ENCODE data around the gene GTPBP1.

GTPBP1 gene

GRCh38 chr22:38709306-38709705 is 3.6 kb downstream of the GTPBP1 start:
- TF ChIP-seq CTCF (IDR thresholded peaks at IDR 0.05; ENCODE audit: control insufficient read depth, insufficient read depth, low read depth, low read length, missing control alignments), result no peak
- H3K4me3 ChIP-seq (ENCODE audit: control insufficient read depth, low read depth, low read length), result no peak overlapping the region
- no peak for DNase-seq (ENCODE audit: low read depth)

DNA sequence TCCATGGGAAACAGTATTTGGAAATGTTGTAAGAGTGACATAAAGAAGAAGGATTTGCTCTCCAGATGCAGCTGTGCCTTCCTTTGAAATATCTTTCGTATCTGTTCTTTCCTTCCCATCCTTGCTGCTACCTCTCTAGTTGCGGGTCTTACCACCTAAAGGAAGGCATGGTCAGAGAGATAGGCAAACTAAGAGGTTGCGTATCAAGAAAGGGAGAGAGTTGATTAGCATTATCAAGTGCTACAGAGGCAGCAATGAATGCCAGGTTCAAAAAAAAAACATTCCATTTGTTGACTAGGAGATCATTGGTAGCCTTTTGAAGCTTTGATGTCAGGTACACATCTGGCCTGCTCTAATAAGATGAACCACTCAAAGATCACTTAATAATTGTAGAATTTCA is 4.6 kb downstream of the GTPBP1 start:
- TF ChIP-seq CTCF (IDR thresholded peaks at IDR 0.05; ENCODE audit: control insufficient read depth, insufficient read depth, low read depth, low read length, missing control alignments), result no peak
- DNase-seq (ENCODE audit: low read depth), result no peak
- no peak overlapping the region for H3K4me3 ChIP-seq (ENCODE audit: control insufficient read depth, low read depth, low read length)

GRCh38 chr22:38710866-38711265 is 5.1 kb downstream of the GTPBP1 start:
- no peak for DNase-seq (ENCODE audit: low read depth)
- no peak for TF ChIP-seq CTCF (IDR thresholded peaks at IDR 0.05; ENCODE audit: control insufficient read depth, insufficient read depth, low read depth, low read length, missing control alignments)
- H3K4me3 ChIP-seq (ENCODE audit: control insufficient read depth, low read depth, low read length), result no peak overlapping the region

GRCh38 chr22:38712486-38713207 is 6.9 kb downstream of the GTPBP1 start:
- H3K4me3 ChIP-seq (ENCODE audit: control insufficient read depth, low read depth, low read length), result no peak overlapping the region
- no peak for DNase-seq (ENCODE audit: low read depth)
- no peak for TF ChIP-seq CTCF (IDR thresholded peaks at IDR 0.05; ENCODE audit: control insufficient read depth, insufficient read depth, low read depth, low read length, missing control alignments)

DNA sequence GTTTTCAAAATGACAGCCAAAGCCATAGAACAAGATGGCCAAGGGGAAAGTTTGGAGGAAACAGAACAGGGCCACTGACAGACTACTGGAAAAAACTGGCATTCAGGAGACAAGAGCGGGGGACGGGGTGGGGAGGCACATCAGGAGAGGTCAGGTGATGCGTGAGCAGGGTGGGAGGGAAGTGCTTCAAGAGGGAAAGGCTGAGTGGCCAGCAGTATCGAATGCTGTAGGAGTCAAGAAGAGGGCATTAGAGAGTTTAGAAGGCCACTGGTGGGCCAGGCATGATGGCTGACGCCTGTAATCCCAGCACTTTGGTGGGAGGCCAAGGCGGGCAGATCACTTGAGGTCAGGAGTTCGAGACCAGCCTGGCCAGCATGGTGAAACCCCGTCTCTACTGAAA is 8.2 kb downstream of the GTPBP1 start:
- no peak overlapping the region for H3K4me3 ChIP-seq (ENCODE audit: control insufficient read depth, low read depth, low read length)
- no peak for DNase-seq (ENCODE audit: low read depth)
- TF ChIP-seq CTCF (IDR thresholded peaks at IDR 0.05; ENCODE audit: control insufficient read depth, insufficient read depth, low read depth, low read length, missing control alignments), result no peak

DNA sequence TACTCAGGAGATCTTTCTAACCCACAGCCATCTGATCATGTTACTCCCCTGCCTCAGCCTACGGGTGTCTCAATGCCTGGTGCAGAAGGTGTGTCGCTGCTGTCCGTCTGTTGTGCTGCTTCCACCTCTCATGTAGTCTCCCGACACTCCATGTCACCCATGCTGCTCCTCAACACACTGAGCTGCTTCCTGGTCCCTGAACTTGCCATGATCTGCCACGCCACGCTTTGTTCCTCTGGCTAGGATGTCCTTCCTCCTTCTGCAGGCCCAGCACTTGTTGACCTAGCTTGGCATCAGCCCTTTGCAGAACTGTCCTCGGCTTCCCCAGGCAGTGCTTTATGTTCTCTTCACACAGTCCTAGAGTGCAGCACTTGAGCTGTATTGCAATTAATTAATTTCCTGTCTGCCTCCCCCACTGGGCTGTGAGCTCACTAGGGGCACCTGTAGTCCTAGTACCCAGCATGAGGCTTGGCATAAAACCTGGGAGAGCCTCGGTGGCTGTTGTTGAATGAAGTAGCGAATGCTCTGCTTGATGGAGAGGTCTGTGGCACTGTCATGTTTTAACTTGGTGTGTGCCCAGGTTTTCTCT is 9.5 kb downstream of the GTPBP1 start:
- DNase-seq (ENCODE audit: low read depth), result no peak
- H3K4me3 ChIP-seq (ENCODE audit: control insufficient read depth, low read depth, low read length), result no peak overlapping the region
- no peak for TF ChIP-seq CTCF (IDR thresholded peaks at IDR 0.05; ENCODE audit: control insufficient read depth, insufficient read depth, low read depth, low read length, missing control alignments)

Data from AG09309 (cell line).